ENCODE data around the gene RBX1.
"Not testable (repeated sequence)": the region's sequence is repeated elsewhere in the genome, so short reads cannot be mapped to it uniquely, and the experiment has no call there.

The RBX1 gene

DNA sequence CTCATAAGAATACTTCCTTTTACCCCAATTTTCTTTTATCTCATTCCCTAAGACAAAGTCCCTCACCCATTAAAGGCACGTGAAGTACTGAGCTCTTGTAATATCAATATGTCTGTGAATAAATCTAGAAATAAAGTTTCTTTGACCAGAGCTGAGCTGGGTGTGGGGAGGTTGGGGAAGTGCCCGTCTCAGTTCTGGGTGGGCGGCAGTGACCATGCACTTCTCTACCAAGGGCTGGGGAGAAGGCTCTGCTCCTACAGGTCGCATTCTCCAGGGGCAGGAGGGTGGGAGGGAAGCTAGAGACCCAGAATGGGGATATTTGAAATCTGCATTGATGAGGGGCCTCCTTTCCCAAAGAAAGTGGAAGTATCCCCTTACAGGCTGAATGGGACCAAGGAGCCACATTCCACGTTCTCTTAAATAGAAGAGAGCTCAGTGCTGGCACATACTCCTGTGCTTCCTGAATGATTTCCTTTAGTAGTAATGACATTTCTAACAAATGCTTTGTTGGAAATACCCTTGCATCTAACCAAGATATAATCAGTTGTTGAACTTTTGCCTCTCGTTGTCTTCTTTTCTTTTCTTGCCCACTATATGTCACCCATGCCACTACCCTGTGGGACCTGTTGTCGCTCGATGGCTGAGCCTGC is 16.1 kb downstream of the RBX1 start:
- DNase-seq (ENCODE audit: insufficient read length, low spot score) (no peak), FAIRE-seq (no peak)

DNA sequence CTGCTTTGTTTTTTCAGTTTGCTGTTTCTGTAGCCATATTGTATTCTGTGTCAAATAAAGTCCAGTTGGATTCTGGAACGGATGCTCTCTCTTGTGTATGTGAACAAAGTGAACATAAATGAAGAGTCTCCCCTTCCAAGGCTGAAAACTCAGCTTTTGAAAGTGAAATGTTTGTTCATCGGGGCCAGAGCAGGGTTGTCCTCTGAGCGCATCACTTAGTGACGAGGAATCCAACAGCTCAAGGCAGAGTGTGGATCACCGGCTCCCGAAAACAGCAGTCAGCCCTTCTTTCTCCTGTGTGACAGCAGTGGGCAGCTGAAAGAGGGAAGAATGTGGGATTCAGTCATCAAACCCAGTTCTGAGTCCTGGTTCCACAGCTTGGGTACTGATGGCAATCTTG is 21.4 kb downstream of the RBX1 start:
- DNase-seq (ENCODE audit: insufficient read length, low spot score) (no peak), FAIRE-seq (no peak)

- FAIRE-seq (no peak), DNase-seq (ENCODE audit: insufficient read length, low spot score) (no peak)
Measured at GRCh38 chr22:40973144-40973543, 22.0 kb downstream of the RBX1 start.

DNA sequence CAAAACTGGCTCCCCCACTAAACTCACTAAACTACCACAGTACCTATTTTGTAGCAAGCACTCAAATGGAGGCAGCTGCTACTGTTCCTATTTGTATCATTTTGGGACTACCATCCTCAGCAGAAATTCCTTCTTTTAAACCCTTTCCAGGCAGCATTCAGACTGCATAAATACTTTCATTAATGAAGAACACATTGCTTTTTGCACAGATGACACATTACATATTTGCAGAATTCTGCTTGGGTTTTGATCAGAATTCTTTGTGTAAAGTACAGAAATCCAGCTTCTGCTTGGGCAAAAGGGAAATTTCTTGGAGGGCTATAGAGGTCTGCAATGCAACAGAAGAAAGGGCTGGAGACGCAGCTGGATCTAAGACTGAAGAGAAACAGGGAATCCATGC is 24.2 kb downstream of the RBX1 start:
- no peak for FAIRE-seq

GRCh38 chr22:40976866-40977700 is 25.9 kb downstream of the RBX1 start:
- no peak for FAIRE-seq
- no peak for DNase-seq (ENCODE audit: insufficient read length, low spot score)

More for the DNA sequence above, 24.2 kb downstream of the RBX1 start:
- DNase-seq (ENCODE audit: insufficient read length, low spot score) = no peak

DNA sequence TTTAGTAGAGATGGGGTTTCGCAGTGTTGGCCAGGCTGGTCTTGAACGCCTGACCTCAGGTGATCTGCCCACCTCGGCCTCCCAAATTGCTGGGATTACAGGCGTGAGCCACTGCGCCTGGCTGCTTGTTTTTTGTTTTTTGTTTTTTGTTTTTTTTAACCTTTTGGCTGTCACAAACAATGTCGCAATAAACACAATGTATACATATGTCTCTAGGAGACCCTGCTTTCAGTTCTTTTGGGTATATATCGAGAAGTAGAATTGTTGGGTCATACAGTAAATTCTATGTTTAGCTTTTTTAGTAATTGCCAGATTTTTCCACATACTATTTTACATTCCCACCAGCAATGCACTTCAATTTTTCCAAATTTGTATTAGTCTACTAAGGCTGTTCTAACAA is 28.0 kb downstream of the RBX1 start:
- FAIRE-seq (no peak), DNase-seq (ENCODE audit: insufficient read length, low spot score) (no peak)

- no peak for FAIRE-seq
- no peak for DNase-seq (ENCODE audit: insufficient read length, low spot score)
Measured at GRCh38 chr22:40979871-40980270, 28.7 kb downstream of the RBX1 start.

DNA sequence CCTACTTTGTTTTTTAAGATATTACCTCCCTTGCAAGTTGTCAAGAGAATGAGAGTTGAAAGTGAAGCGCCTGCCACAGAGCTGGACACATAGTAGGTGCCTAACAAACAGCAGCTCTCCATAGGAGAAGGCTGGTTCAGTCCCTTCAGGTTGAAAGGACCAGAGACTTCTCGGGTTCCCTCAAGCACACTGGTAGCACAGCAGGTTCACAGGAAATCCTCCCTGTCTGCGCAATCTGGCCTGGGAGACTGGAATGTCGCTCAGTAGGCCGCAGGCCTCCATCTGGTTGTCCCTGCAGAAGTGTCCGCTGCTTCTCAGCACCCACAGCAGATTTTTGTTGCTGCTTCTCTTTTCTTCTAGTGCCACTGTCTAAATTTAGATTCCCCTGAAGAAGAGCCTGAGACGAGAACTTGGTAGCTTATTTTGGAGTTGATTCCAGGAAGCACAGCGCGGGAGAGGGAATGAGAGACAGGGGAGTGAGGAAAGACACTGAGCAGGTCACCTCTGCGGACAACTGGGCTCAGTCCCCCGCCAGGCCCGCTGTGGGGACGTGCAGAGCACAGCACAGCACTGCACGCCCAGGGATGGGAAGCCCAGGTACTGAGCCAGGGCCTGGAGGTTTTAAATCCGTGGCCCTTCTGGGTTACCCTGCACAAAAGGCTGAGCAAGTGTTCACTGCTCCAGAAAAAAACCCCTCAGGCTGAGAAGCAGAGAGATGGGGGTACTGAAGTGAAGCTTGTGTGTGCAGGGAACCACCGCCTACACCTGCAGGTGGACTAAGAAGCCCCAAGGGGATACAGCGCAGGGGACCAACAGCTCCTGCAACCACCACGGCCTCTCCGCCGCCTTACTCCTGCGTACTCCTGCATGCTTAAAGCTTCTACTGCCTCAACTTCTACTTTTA is 31.6 kb downstream of the RBX1 start:
- FAIRE-seq (no peak), DNase-seq (ENCODE audit: insufficient read length, low spot score) (no peak)

- FAIRE-seq (no peak), DNase-seq (ENCODE audit: insufficient read length, low spot score) (no peak)
Measured at GRCh38 chr22:40991298-40991697, 40.1 kb downstream of the RBX1 start.

DNA sequence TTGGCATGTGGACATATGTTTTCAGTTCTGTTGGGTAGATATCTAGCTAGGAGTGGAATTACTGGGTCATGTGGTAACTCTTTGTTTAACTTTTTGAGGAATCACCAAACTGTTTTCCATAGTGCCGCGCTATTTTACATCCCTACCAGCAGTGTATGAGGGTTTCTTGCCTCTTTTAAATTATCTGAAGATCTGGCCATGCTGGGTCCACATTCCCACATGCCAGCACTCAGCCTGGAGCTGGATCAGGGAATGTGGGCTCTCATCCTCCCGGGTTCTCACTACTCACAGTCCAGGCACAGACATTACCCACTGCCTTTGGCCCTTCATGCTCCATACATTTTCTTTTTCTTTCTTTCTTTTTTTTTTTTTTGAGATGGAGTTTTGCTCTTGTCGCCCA is 44.6 kb downstream of the RBX1 start:
- DNase-seq (ENCODE audit: insufficient read length, low spot score) (no peak), FAIRE-seq (no peak)

DNA sequence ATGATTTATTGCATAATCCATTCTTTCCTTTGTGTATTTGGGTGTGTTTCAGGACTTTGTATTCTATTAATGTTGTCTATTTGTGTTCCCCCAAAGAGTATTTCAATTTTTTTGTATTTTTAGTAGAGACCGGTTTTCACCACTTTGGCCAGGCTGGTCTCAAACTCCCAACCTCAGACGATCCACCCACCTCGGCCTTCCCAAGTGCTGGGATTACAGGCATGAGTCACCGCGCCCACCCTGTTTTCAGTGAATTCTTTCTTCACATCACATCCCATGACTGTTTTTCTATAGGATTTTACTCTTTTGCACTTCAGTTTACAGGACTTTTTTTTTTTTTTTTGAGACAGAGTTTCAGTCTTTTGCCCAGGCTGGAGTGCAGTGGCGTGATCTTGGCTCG is 46.3 kb downstream of the RBX1 start:
- FAIRE-seq = no peak
- no peak for DNase-seq (ENCODE audit: insufficient read length, low spot score)

GRCh38 chr22:41000040-41000565 is 48.9 kb downstream of the RBX1 start:
- DNase-seq (ENCODE audit: insufficient read length, low spot score) (no peak), FAIRE-seq (no peak)

DNA sequence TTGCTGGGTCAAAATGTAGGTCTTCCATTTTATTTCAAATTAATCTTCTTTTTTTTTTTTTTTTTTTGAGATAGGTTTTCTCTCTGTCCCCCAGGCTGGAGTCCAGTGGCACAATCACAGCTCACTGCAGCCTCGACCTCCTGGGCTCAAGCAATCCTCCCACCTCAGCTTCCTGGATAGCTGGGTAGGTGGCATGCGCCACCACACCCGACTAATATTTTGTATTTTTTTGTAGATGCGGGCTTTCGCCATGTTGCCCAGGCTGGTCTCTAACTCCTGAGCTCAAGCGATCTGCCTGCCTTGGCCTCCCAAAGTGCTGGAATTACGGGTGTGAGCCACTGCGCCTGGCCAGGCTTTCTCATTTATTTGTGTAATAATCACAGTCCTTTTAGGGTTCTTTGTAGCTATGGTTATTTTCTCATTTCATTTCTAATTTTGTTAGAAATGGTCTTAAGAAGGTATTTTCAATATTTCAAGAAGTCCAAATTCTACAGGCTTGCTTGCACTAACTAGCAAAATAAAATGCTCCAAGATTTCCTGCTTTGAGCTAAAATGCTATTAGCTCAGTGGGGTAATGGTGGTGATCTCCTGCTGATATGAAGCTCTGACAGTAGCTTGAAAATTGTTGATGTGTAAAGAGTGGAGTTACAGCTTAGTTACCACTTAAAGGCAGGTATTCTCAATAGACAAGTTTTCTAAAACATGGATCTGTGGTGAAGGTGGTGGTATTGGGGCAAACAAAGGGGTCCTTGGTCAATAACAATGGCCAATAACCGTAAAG is 50.0 kb downstream of the RBX1 start:
- DNase-seq (ENCODE audit: insufficient read length, low spot score) (no peak), FAIRE-seq (no peak)

- DNase-seq (ENCODE audit: insufficient read length, low spot score) = peak; percentile 28
- no peak for FAIRE-seq
Measured at GRCh38 chr22:41001722-41002122, 50.5 kb downstream of the RBX1 start.

GRCh38 chr22:41002386-41002785 is 51.2 kb downstream of the RBX1 start:
- not testable (repeated sequence) for DNase-seq (ENCODE audit: insufficient read length, low spot score); FAIRE-seq

- FAIRE-seq = no peak
- no peak for DNase-seq (ENCODE audit: insufficient read length, low spot score)
Measured at GRCh38 chr22:41003066-41003465, 51.9 kb downstream of the RBX1 start.

DNA sequence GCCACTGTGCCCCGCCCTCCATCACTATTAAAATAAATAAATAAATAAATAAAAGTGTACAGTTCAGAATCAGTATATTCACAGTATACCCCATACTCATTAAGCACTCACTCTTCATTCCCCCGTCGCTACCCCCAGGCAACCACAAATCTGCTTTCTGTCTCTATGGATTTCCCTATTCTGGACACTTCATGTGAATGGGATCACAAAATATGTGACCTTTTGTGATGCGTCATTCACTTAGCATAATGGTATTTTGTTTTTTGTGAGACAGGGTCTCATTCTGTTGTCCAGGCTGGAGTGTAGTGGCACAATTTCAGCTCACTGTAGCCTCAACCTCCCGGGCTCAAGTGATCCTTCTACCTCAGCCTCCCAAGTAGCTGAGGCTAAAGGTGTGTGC is 52.8 kb downstream of the RBX1 start:
- no peak for FAIRE-seq

DNA sequence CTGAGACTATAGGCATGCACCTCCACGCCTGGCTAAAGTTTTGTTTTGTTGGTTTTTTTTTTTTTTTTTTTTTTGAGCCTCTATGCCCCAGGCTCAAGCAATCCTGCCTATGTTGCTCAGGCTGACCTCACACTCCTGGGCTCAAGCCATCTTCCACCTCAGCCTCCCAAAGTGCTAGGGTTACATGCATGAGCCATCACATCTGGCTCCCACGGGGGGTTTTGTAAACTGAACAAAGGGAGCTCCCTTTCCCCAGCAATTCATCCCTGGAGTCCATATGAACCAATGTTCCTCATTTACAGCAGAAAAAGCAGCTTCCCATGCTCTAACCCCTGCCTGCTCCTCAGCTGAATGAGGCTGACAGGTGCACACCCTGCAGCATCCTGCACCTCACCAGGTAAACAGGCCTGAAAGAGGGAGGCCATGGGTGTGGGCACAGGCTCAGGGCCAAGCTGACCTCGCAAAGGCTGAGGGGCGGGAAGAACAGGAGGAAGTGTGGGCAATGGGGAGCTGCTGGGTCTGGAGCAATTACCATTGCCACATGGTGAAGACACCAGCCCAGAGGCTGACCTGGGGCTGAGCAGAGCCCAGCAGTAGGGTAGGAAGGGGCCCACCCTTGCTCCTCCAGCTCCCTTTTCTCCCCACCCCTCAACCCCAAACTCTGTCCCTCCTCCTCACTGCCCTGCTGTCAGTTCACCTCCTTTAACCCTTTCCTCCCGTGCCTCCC is 58.2 kb downstream of the RBX1 start:
- FAIRE-seq (no peak), DNase-seq (ENCODE audit: insufficient read length, low spot score) (no peak)

More for the DNA sequence above, 52.8 kb downstream of the RBX1 start:
- DNase-seq (ENCODE audit: insufficient read length, low spot score) = no peak

DNA sequence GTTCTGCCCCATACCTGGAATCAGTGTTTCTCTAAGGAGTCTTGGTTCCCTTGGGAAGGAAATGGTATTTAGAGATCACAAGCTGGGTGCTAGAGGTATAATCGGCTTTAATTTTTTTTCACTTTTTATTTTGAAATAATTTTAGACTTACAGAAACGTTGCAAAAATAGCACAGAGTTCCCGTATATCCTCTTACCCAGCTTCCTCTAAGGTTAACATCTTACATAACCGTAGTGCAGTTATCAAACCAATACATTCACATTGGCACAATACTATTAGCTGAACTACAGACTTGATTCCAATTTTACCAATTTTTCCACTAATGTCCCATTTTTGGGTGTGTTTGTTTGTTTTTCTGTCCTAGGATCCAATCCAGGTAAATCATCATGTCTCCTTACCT is 63.8 kb downstream of the RBX1 start:
- FAIRE-seq (no peak), DNase-seq (ENCODE audit: insufficient read length, low spot score) (no peak)

Measured in HTR-8/SVneo (cell line).